Lung (tissue), 12 donors: ENCODE data around the gene HEXIM1. TPM values are rescaled to one million over a fixed set of nuclear protein-coding genes. Genes with fewer than 3 reads are reported as not detected.
A peak's percentile ranks its signal among the peaks of the same experiment; 100 is the strongest.

Experiments used
- ATAC-seq: fragments of 200-7000 bp; cut with Tn5 transposase; one replicate; pipeline ENCODE4 v1.9.1; 2020; ENCODE audit warnings: moderate number of reproducible peaks; ENCODE audit not compliant: insufficient read depth, low FRiP score
- DNase-seq, 3 donors: peaks; one replicate each; pipeline ENCODE4 v3.0.0-alpha.2; 2013 to 2017
- H3K27ac ChIP-seq, 2 donors: one replicate each; pipeline ENCODE4 v1.5.1; 2013; ENCODE audit warnings: mild to moderate bottlenecking in 2 of 2, moderate library complexity in 2 of 2, control low read depth in 1 of 2, inconsistent platforms in 1 of 2, low read depth in 1 of 2, low read length in 1 of 2
- H3K27me3 ChIP-seq, 3 donors: one replicate each; pipeline ENCODE4 v1.5.1; 2013; ENCODE audit warnings: low read length in 2 of 3; ENCODE audit not compliant: control insufficient read depth in 3 of 3, insufficient read depth in 3 of 3
- H3K36me3 ChIP-seq, 4 donors: one replicate each; pipeline ENCODE4 v1.5.1; 2013; ENCODE audit warnings: low read length in 4 of 4, mild to moderate bottlenecking in 1 of 4, moderate library complexity in 1 of 4; ENCODE audit not compliant: control insufficient read depth in 4 of 4, insufficient read depth in 4 of 4
- H3K4me1 ChIP-seq, 5 donors: one replicate each; pipeline ENCODE4 v1.5.1; 2013; ENCODE audit warnings: low read length in 5 of 5, mild to moderate bottlenecking in 2 of 5, moderate library complexity in 1 of 5; ENCODE audit not compliant: control insufficient read depth in 5 of 5, insufficient read depth in 5 of 5
- H3K4me3 ChIP-seq: one replicate; pipeline ENCODE4 v1.5.1; 2013; ENCODE audit warnings: mild to moderate bottlenecking, control low read depth, moderate library complexity
- H3K9ac ChIP-seq, 2 donors: one replicate each; pipeline ENCODE4 v1.5.1; 2013; ENCODE audit warnings: low read length in 2 of 2, control low read depth in 1 of 2; ENCODE audit not compliant: insufficient read depth in 1 of 2
- H3K9me3 ChIP-seq, 4 donors: one replicate each; pipeline ENCODE4 v1.5.1; 2013; ENCODE audit warnings: low read length in 3 of 4, mild to moderate bottlenecking in 1 of 4, moderate library complexity in 1 of 4; ENCODE audit not compliant: control insufficient read depth in 4 of 4, insufficient read depth in 3 of 4
- CTCF ChIP-seq: IDR thresholded peaks from 2 replicates; pipeline ENCODE4 v1.5.1; 2012; ENCODE audit warnings: mild to moderate bottlenecking; ENCODE audit errors: control extremely low read depth, extremely low read depth
- WGBS, 2 donors: extraction: QIAGEN DNeasy Blood & Tissue Kit; methylation state at CpG; one replicate each; pipeline ENCODE4 v1.1.7; 2013; 5-methylcytosine and 5-hydroxymethylcytosine counted together
- polyA plus RNA-seq, 2 donors: library from polyadenylated mRNA; stranded (reverse); fragments of 200-250 nt; gene quantifications; one replicate each; pipeline ENCODE4 v1.2.1, GENCODE V29; 2013
- total RNA-seq, 2 donors: library from RNA; depleted of rRNA in 1 of 2; stranded (reverse); fragments of >200 nt in 1 of 2; gene quantifications; one replicate each; pipeline ENCODE4 v1.2.1, GENCODE V29; 2014 to 2021
- donor health status: control.
- donor health status: control.
- donor health status: Bipolar disorder and iron deficiency.
- donor health status: healthy.
- donor health status: DM: yes; HTN: yes; CAD: no.

HEXIM1 gene
- total and polyA plus RNA-seq, 4 donors, result 14.5 to 34.4 (median 22.0) TPM

- no peak overlapping the region for H3K4me3 ChIP-seq
- peak overlapping the region; percentile 67 to 78 for H3K27ac ChIP-seq
- peak overlapping the region in 1 of 2 donors; percentile 40 for H3K9ac ChIP-seq
- no peaks in the 10 kb centered on the region for H3K9me3 ChIP-seq
- H3K27me3 ChIP-seq, result no peaks in the 10 kb centered on the region
- H3K36me3 ChIP-seq, result no peaks in the 10 kb centered on the region
- 81 to 82% methylated on average over 17 of the region's 17 CpGs for WGBS, 2 donors
- DNase-seq (no peak), ATAC-seq (no peak)
- peaks cover 2 to 23% (median 9%) of the 10 kb centered on the region in 5 donors for H3K4me1 ChIP-seq
- no peak for TF ChIP-seq CTCF
These were observed 17.3 kb upstream of the HEXIM1 start for GRCh38 chr17:45130681-45131615.

GRCh38 chr17:45131616-45132319 lies 16.5 kb upstream of the HEXIM1 start:
- Histone ChIP-seq H3K9ac (peak overlapping the region in 1 of 2 donors; percentile 40), H3K4me1 (peaks cover 4 to 31% (median 9%) of the 10 kb centered on the region in 5 donors), H3K4me3 (peak overlapping the region; percentile 51), H3K27ac (peak overlapping the region; percentile 67 to 94), H3K36me3 (no peaks in the 10 kb centered on the region), H3K9me3 (no peaks in the 10 kb centered on the region), H3K27me3 (no peaks in the 10 kb centered on the region)
- no peak for ATAC-seq
- no peak for TF ChIP-seq CTCF
- peak; percentile 44 to 70 (median 64) for DNase-seq
- WGBS, 2 donors, result 8 to 11% methylated on average over 37 to 46 of the region's 46 CpGs

- Histone ChIP-seq H3K9me3 (no peaks in the 10 kb centered on the region), H3K9ac (peak within 1 kb of the TSS; percentile 66 to 80), H3K4me3 (peak within 1 kb of the TSS; percentile 69), H3K36me3 (no peaks in the 10 kb centered on the region), H3K27me3 (no peaks in the 10 kb centered on the region), H3K27ac (peak within 1 kb of the TSS; percentile 94 to 96), H3K4me1 (peaks cover 4 to 31% (median 9%) of the 10 kb centered on the region in 5 donors)
- no peak for DNase-seq
- 1% methylated on average over 16 to 36 of the region's 36 CpGs for WGBS, 2 donors
- no peak for ATAC-seq
- no peak for TF ChIP-seq CTCF
These were observed 16.0 kb upstream of the HEXIM1 start, which contains the start of gene PLCD3 for GRCh38 chr17:45132320-45132571. TSS of gene PLCD3 (minus strand) at chr17:45132515. CDS start at chr17:45132410, 105 bp downstream.
